GM12875 (cell line): ENCODE results near the gene DNM1L.

Experiments
- H3K4me3 ChIP-seq: one replicate; pipeline ENCODE4 v1.5.1; 2011; ENCODE audit warnings: low read depth, low read length, control low read depth
- TF ChIP-seq, protein P1 (sequence below): IDR thresholded peaks from 2 replicates; pipeline ENCODE4 v1.5.1; 2011; ENCODE audit warnings: low read depth, mild to moderate bottlenecking, control low read depth, inconsistent platforms, low read length, moderate library complexity, borderline replicate concordance; ENCODE audit not compliant: insufficient read depth

The DNM1L gene

DNA sequence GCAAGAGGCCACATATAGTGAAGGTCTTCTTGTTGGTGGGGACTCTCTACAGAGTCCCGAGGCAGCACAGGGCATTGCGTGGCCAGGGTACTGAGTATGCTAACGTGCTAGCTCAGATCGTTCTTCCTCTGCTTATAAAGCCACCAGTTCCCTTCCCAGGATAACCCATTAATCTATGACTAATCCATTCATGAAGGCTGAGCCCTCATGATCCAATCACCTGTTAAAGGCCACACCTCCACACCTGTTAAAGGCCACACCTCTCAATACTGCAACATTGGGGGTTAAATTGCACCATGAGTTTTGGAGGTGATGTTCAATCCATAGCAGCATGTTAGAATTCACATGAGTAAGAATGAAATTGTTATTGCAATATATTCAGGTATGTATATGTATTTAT is 89.4 kb downstream of the DNM1L start:
- H3K4me3 ChIP-seq, result no peak overlapping the region
- TF ChIP-seq, protein P1, sequence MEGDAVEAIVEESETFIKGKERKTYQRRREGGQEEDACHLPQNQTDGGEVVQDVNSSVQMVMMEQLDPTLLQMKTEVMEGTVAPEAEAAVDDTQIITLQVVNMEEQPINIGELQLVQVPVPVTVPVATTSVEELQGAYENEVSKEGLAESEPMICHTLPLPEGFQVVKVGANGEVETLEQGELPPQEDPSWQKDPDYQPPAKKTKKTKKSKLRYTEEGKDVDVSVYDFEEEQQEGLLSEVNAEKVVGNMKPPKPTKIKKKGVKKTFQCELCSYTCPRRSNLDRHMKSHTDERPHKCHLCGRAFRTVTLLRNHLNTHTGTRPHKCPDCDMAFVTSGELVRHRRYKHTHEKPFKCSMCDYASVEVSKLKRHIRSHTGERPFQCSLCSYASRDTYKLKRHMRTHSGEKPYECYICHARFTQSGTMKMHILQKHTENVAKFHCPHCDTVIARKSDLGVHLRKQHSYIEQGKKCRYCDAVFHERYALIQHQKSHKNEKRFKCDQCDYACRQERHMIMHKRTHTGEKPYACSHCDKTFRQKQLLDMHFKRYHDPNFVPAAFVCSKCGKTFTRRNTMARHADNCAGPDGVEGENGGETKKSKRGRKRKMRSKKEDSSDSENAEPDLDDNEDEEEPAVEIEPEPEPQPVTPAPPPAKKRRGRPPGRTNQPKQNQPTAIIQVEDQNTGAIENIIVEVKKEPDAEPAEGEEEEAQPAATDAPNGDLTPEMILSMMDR, result no peak

DNA sequence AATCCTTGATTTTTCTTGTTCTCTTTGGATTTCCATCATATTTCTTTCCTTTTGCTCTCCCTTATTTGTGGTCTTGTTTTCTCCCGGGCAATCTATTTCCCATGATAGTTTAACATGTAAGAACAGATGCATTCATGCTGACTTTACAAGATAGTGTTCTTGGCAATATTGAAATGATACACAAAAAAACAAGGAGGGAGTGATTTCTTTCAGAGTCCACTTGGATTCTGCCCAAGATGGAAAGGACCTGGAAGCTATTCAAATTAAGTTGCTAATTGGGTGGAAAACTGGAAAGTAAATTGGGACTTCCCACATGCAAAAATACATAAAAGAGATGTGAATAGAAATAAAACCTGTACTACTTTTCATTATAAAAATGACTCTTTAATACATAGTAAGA is 91.0 kb downstream of the DNM1L start:
- TF ChIP-seq, protein P1, result no peak
- no peak overlapping the region for H3K4me3 ChIP-seq

DNA sequence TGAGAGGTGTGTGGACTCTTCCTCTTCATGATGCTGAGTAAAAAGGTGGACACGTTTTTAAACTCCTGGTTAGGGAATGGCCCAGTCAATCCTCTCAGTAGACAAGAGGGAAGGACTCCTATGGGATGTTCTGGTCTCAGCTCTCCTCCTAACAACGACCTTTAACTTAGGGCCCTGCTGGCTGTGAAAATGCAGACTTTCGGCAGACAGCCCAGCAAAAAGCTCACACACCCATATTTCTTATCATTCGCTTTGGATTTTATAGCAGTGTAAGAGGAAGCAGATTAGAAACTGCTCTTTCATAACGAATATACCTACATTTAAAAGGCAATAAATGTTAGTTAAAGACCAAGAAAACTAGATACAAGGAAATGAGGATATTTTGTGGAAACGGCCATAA is 94.6 kb downstream of the DNM1L start:
- TF ChIP-seq, protein P1, result no peak
- H3K4me3 ChIP-seq, result no peak overlapping the region

DNA sequence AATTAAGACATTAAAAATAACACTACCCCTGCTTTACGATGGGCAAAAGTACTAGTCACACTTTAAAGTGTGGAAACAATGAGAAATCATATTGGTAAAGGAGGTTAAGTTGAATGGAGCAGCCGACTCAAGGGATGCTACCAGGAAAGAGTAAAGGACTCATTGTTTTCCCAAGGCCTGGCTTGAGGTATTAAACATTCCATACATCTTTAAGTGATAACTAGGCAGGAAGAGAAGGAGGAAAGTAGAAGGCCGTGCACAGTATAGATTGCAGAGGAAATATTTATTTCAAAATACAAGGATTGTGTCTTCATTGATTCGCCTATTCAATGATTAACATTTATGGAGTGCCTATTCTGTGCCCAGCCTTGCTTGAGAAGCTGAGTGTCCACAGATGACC is 97.2 kb downstream of the DNM1L start:
- TF ChIP-seq, protein P1, result no peak
- H3K4me3 ChIP-seq, result no peak overlapping the region

DNA sequence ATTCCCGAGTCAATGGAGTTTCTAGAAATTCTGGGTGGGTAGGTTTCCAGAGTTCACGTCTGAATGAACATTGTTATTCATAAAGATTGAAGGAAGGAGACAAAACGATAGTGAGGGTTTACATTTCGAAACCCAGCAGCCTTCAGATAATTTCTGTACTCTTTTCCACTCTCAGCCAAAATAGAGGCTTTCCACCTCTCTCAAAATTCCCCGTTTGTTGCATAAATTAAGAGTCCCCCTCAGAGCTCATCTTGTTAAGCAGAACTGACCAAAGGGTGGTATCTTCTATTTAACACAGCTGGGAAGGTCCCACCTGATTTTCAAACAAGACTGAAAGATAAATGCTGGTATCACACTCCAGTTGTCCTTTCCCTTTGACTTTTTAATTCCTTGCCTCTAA is 98.1 kb downstream of the DNM1L start:
- no peak overlapping the region for H3K4me3 ChIP-seq
- TF ChIP-seq, protein P1, result no peak

DNA sequence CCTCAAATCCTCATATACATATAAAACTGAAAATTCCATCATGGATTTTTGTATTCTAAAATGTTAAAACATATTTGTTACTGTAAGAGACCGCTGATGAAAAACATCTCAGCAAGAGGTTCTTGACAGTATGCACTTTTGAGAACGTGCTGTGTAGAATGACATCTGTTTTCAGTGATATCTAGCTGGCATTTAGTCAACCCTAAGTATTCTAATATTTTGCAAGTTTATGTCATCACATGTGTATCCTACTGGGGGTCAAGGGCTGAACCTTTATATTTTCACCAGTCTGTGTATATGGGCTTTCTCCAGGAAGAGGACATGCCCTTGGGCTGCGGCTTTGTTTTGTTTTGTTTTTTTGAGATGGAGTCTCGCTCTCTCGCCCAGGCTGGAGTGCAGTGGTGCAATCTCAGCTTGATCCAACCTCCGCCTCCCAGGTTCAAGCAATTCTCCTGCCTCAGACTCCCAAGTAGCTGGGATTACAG is 98.6 kb downstream of the DNM1L start:
- H3K4me3 ChIP-seq, result no peak overlapping the region
- TF ChIP-seq, protein P1, result no peak

DNA sequence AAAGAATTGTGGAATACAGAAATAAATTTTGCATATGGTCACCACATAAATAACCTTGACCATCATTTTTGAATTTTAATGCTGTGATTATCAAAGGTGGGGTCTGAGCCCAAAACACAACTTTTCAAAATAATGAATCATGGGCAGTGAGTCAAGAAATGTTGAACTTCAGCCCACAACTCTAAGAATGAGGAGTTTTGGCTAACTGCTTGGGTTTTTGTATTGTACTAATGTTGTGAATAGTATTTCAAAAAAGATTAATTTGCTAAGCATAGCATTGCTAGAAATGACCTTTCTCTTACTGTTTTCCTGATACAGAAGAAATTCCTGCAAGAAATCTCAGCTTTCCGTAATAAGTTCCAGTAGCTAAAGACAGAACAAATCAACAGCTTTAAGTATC is 101.0 kb downstream of the DNM1L start:
- no peak overlapping the region for H3K4me3 ChIP-seq
- TF ChIP-seq, protein P1, result no peak
